HG02763 (cell line): Measurements from ENCODE around the gene HLA-F.

ENCODE experiments used
- ATAC-seq: cut with Tn5 transposase; IDR thresholded peaks from one replicate; pipeline ENCODE4 v1.9.1; 2021; ENCODE audit warnings: mild to moderate bottlenecking, moderate library complexity; ENCODE audit not compliant: unreplicated experiment

HLA-F gene

DNA sequence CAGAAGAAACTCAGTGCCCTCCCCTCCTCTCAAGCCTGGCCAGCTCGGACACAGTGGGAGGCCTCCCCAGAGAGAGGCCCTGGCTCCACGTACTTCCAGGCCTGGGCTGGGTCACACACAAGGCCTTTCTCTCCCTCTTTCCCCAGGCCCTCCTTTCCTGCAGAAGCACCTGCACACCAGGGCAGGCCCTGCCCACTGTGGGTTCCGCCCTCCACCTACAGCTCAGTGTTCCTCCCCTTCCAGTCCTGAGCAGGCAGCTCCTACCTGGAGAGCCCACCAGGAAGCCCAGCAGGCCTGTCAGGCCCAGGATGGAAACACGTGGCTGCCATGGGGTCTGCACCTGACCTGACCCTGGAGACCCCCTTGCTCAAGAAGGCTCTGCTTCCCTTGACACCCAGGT lies 18.9 kb downstream of the HLA-F start:
- no peak for ATAC-seq

DNA sequence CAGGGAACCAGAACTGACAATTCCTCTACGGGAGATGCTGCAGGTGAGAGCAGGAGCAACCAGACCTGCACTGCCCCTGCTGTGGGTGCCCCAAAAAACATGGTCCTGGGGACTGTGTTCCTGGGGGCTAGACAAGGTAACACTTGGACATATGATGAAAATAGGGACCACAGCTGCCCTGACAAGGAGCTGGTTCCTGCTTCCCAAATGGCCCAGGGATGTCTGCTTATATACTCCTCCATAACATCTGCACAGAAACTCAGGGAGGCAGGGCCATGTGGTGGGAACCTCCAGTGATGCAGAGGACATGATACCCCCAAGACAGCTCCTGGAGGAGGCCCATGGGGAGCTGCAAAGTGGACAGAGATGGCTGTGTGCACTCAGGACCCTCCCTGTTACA lies 19.8 kb downstream of the HLA-F start:
- no peak for ATAC-seq

DNA sequence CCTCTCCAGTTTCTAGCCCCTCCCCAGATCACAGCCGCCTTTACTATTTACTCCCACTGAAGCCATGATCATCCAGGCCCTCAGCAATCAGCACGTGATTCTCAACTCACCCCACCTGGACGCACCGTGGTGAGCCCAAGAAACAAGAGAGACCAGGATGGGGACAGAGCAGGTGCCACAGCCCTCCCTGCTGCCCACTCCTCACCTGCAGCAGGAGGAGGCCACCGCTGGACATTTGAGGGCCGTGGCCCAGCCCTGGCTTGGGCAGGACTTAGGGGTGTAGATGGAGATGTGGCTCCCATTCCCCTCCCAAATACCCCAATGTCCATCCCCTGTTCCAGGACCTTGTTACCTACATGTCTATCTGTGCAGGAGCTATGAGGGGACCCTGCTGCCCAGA lies 20.3 kb downstream of the HLA-F start:
- ATAC-seq: no peak

DNA sequence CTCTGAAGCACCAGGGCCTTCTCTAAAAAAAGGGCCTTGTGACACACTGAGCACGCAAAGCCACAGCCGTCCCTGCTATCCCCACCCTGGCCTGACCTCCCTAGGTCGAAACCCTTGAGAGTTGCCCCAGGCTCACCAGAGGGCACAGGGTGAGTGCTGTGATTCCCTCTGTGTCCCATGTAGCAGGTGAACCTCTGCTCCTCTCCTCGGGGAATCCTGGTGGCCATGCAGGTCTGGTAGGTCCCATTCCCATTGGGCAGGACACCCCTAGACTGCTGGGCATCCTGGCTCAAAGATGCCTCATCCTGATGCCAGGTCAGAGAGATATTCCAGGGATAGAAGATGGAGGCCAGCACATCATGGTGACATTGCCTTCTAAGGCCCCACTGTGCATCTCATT lies 20.9 kb downstream of the HLA-F start:
- ATAC-seq: no peak

DNA sequence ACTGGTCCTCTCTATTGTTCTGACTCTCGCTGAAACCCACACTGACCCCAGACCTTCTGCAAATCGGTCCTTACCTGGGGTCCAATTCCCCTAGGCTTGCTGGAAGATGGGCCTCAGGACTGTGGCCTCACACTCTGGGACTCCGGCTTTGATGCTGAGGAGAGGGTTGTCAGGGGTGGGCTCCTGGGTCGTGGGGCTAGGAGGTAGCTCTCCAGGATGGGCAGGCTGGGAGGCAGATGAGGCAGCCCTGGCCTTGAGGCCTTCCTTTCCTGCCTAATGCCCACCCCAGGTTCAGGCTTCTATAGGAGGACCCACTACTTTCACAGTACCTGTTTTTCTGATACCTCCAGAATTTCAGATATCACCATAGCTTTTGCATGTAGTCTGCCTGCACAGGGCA lies 21.4 kb downstream of the HLA-F start:
- ATAC-seq: no peak

DNA sequence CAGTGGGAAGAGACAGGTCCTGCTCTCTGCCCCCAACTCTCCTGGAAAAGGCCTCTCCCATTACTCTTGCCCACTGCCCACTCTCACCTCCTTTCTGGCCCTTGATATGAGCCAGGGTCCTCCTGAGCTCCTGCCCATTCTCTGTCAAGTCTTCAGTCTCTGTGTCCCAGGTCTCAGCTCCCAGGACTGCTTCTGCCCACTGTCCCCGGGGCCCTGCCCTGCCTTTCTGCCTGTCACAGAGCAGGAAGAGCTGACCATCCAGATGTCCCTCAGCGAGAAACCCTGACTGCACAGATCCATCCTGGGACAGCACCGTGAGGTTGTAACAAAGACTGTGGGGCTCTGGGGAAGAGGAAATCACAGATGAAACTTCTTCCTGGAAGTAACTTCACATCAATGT lies 22.2 kb downstream of the HLA-F start:
- ATAC-seq: no peak

DNA sequence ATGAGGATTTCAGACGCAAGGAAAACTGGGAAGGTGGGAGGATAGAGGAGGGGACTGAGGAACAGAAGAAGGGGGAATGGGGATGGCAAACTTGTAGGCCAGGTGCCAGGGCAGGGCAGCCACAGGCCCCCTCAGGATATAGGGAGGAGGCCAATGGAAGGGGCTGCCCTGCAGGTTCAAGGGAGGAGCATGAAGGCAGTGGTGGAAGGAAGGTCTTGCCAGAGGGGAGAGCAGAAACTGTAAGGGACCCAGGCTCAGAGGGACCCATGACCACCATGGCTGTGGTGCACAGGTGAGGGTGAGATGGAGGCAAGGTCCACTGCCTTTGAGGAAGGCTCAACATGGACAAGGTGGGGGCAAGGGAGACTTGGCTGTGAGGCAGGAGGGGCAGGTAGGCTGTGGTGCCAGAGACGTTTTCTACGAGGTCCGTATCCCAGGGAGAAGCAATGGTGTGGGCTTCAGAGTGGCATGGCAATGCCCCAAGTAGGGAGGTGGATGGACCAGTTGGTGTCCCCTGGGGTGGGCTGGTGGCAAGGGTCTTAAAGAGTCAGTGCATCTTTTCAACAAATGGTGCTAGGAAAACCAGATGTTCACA lies 22.7 kb downstream of the HLA-F start:
- no peak for ATAC-seq

DNA sequence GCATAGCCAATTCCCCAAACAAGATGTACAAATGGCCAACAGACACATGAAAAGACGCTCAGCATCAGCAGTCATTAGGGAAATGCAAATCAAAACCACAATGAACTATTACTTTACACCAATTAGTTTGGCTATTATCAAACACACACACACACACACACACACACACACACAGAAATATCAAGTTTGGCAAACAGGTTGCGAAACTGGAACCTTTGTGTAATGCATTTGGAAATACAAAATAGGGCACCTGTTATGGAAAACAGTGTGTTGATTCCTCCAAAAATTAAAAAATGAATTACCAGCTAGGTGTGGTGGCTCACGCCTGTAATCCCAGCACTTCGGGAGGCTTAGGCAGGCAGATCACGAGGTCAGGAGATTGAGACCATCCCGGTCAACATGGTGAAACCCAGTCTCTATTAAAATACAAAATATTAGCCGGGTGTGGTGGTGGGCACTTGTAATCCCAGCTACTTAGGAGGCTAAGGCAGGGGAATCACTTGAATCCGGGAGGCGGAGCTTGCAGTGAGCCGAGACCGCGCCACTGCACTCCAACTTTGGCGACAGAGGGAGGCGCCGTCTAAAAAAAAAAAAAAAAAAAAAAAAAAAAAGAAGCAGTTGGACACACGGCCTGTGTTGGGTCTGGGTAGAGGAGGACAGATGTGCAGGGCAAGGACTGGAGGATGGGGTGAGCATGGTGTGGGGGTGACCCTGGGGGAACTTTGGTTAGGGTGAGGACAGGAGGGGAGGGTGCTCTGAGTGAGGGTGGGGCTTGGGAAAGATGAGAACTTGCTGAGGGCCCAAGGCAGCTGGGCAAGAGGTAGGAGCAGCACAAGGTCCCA lies 23.8 kb downstream of the HLA-F start:
- ATAC-seq: no peak

DNA sequence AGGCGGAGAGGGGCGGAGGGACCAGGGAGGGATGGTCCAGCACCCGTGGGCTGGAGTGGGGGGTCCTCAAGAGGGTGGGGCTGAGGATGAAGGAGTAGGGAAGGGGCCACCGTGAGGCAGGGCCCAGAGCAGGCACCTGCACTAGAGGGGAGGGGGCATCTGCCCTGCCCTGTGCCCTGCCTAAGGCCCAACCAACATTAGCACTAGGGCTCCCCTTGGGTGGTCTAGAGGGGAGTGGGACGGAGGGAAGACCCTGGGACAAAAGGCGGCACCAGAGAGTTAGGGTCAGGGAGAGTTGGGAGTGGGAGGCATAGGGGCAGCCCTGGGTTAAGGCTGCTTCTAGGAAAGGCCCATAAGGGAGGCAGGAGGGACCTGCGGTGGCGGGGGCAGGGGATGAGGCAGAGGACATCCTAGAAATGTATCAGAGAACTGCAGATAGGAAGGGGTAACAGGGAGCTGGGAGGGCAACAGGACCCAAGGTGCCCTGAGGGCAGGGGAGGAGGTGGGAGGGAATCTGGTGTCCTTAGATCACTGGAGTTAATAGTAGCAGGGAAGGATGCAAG lies 24.5 kb downstream of the HLA-F start:
- no peak for ATAC-seq

DNA sequence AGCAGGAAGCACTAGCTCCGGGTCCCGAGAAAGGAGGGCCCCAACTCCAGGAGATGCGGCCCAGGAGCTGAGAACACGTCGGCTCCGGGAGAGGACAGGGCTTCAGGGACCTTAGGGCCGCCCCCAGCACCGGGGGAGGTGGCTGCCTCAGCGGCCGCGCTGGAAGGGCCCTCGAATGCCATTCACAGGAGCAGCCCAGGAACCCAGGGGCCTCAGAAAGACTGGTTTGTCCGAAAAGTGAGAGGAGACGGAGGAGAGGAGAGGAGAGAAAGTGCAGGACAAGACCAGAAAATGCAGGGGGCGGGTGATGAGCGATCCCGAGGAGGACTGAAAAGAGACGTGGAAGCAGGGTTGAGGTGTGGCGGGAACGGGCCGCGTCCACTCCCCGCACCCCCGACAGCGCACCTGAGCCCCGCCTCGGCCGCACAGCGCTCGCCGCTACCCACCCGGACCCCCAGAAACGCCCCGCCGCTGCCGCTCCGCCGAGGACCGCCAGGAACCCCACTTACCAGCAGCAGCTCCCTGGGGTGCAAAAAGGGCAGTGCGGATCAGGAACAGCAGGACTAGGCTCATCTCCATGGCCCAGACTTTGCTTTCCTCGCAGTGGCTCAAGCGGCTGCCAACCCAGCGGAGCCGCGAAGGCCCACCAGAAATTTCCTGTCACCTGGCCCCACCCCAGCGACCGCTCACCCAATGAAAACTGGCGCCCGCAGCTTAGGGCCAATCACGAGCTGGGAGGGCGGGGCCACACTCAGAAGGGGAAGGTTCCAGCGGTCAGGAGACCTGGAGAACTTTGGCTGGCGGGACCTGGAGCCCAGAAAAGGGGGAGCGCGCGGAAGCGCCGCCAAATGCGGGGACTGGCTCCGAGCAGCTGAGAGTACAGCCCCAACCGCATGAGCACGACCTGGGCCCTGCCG lies 25.4 kb downstream of the HLA-F start:
- ATAC-seq: peak; percentile 72

DNA sequence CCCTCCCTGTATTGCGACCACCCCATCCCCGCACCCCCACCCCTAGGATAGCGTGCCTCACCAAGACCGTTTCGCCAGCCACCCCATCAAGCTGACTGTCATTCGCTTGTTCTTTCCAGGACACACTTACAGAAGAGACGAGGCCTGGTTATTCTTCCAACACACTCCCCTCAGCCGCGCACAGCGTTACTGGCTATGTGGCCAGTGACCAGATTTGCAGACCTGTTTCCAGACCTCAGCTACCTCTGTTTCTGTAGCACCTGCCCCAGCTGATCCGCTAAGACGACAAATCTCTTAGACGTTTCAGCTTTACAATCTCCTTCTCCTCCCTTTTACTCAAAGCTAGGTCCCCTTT lies 26.1 kb downstream of the HLA-F start:
- ATAC-seq: no peak

DNA sequence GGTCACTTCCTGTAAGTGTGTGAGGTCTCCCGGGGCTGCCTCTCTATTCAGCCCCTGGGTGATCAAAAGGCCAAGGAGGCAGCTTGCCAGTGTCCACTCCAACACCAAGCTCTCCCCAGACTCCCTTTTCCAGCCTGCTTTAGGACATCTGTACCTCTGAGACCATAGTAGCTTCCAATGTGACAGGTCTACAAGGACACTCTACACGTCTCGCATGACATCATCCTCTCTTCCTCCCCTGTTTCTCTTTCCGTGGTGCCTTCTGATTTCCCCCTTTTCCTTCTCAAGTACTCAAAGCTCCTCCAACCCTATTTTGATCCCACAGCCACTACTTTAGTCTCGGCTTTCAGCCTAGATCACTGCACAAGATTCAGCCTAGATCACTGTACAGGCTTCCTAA lies 26.4 kb downstream of the HLA-F start:
- no peak for ATAC-seq

DNA sequence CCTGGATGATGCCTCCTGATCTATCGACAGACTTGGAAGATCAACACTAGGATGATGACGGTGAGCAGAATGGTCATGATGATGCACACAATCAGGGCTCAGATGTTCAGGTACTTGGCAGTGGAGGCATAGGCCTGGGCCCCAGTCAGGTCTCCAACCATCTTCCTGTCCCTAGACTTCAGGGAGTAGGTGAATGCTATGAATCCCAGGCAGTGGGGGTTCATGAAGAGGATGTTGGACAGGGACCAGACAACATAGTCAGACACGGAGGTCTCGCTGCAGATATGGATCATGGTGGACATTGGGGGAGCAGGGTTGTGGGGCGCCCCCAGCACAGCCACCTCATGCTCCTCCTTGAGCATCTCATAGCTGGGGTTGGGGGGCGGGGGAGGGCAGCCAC lies 27.5 kb downstream of the HLA-F start:
- no peak for ATAC-seq

DNA sequence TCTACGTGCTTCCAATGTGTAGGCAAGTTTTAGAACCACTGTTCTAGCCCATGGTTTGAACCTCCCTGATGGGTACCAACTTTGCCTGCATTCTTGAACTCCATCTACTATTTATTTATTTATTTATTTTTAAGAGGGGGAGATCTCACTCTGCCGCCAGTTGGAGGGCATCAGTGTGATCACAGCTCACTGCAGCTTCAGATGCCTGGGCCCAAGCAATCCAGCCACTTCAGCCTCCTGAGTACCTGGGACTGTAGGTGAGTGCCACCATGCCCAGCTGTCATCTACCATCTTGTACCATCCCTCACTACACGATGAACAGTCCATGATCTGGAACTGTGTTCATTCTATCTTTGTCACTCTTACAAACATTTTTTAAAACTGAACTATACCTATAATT lies 28.2 kb downstream of the HLA-F start:
- ATAC-seq: no peak

DNA sequence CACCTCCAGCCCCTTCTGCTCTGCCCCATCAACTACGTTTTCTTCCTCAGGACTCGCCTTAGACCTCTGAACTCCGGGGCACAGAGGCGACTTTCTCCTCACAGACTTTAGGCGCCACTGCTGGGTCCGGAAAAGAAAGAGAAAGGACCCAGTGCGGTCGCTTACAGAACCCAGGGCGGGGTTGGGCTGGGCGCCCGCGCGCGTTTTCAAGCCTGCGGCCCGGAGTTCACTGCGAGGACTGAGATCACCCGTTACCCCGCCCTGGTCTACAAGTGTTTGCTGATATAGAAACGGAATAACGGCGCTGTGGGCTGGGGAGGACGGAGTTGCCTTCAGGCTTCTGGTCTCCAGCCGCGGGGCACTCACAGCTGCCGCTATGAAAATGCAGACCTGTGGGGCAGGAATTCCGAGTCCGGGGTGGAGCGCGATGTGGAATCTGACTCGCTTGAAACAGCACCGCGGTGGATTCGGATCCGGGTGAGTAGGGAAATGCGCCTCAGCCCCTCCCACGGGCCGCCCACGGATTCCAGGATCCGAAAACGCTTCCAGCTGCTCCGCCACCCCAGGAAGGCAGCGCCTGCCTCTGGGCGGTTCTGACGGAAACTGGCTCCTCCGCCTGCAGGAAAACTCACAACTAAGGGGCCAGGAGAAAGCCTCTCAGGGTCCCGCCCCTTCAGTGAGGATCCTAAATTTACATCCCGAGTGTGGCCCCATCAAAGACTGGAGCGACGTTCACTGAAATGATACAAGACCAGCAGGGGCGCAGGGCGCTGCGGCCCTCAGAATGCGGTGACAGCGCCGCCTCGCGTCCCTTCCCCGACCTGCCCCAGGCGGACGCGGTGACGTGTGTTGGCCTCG lies 29.4 kb downstream of the HLA-F start:
- peak; percentile 66 for ATAC-seq

DNA sequence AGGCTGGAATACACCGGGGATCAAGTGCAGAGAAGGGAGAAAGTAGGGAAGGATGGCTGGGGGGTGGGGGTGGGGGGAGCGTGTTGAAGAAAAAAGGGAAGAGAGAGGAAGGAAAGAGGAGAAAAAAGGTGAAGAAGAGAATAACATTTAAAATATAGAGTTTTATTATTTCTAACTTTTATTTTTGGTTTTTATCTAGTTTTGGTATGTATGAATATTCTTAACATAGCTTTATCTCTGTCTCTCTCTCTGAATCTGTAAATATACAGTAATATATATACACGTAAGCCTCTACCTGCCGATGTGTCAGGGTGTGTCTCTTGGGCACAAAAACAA lies 30.0 kb downstream of the HLA-F start:
- no peak for ATAC-seq

DNA sequence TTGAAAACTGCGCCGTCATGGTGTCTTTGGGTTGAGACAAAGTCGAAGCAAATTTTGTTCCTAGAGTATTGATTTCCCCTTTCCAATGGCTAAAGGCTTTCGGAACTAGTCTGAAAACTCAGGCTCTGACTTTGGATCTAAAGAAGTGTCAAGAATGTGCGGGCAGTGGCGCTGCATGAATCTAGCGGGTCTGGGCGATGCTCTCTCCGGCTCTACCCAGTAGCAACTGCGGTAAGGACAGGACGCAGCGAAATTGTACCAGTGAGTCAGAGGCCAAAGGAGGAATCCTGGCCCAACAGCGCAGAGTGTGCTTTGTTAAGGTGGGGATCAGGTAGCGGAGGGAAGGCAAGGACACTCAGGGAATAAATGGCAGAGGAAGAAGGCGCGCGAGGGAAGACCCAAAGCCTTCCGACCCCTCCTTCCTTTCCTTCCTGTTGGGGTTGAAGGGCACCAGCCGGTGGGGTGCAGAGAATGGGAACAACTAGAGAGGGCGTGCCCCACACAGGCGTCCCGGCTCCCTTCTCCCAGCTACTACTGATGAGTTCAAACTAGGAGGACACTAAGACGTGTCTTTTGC lies 32.1 kb downstream of the HLA-F start:
- ATAC-seq: no peak

DNA sequence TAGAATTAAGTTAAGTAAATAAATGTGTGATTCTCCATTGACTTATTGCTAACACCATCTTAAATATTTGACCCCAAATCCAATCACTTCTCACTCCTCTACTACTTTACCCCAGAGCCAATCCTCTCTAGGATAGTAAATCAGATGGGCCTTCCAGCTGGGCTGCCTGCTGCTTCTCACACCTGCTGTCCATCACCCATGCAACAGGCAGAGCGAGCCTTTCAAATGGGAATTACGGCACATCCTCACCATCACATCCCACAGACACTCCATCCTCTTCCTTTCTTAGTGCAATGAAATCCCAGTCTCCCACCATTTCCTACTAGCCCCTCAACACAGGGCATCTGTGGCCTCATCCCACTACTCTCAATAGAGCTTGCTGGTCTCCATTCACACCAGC lies 34.0 kb downstream of the HLA-F start:
- ATAC-seq: no peak

DNA sequence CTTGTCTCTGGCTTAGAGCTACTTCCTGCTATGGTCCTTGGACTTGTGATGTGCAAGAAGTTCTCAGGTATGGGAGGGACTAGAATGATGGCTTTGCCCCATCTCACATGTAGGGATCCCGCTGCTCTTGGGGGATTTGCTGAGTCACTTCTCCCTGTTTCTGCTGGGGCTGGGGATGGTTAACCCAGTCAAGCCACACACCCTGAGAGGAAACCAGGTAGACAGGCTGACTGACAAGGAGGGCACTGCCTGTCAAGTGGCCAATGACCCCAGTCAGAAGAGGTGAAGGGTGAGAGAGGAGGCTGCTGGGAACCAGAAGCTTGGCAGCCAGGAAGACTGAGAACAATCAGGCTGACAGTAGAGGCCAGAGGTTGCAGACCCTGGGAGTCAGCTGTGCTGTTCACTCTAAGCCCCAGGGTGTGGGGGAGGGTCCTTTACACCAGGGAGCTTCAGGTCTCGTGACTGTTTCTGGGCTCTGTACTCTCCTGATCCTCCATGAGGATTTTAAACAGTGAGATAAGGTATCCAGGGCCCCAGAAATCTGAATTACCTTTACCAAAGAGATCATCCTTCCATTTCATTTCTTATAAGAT lies 34.6 kb downstream of the HLA-F start:
- ATAC-seq: no peak

DNA sequence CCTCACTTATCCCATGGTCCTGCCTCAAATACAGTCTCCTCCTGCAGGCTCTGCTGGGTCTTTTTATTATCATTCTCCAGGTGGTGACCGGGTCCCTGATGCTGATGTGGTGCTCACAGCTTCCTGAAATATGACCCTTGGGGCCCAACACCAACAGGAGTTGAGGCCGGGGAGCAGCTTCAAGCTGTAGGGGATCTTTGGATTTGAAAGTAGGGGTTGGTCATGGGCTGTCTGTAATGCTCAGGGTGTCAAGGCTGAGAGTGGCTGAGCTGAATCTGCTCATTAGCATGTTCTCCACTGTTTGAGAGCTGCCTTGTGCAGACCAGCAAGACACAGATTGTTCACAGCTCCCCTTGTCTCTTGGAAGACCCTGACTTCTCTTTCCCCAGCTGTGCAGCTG lies 35.5 kb downstream of the HLA-F start:
- no peak for ATAC-seq
